Measurements from ENCODE around the gene BEGAIN. TPM values are rescaled to one million over a fixed set of nuclear protein-coding genes. Genes with fewer than 3 reads are reported as not detected.

The BEGAIN gene
- total and polyA plus RNA-seq, 10 donors, result 1.8 to 10.0 (median 5.6) TPM

- WGBS, 5 donors, result 91 to 96% (median 94%) methylated on average over 25 of the region's 25 CpGs
- Histone ChIP-seq H3K9me3 (no peaks in the 10 kb centered on the region), H3K27ac (no peak overlapping the region), H3K27me3 (replicated peaks in 1 of 7) (peaks cover 0 to 14% (median 0%) of the 10 kb centered on the region in 7 donors), H3K4me1 (peaks cover 5 to 29% (median 25%) of the 10 kb centered on the region in 6 donors), H3K4me3 (no peak overlapping the region), H3K36me3 (no peaks in the 10 kb centered on the region)
- TF ChIP-seq POLR2A (IDR thresholded peaks at IDR 0.05), result no peak
- no peak for TF ChIP-seq POLR2AphosphoS5 (IDR thresholded peaks at IDR 0.05)
- intact Hi-C loops (cut with DNase I; ENCODE audit: low total_unique reads), result no loop called here
- peak; percentile 63 for DNase-seq
Measured at GRCh38 chr14:100615736-100616695, 28.8 kb upstream of the BEGAIN start.

- intact Hi-C loops (cut with DNase I; ENCODE audit: low total_unique reads), result no loop called here
- Histone ChIP-seq H3K4me3 (no peak overlapping the region), H3K4me1 (peaks cover 5 to 29% (median 25%) of the 10 kb centered on the region in 6 donors), H3K36me3 (no peaks in the 10 kb centered on the region), H3K9me3 (no peaks in the 10 kb centered on the region), H3K27me3 (replicated peaks in 1 of 7) (peaks cover 0 to 15% (median 0%) of the 10 kb centered on the region in 7 donors), H3K27ac (no peak overlapping the region)
- TF ChIP-seq POLR2AphosphoS5 (IDR thresholded peaks at IDR 0.05), result no peak
- TF ChIP-seq CTCF (IDR thresholded peaks at IDR 0.05 in 8 of 11, conservative IDR thresholded peaks at IDR 0.05 in 3 of 11), result no peak
- no peak for TF ChIP-seq POLR2A (IDR thresholded peaks at IDR 0.05)
- DNase-seq, result no peak
Measured at GRCh38 chr14:100614803-100615202, 27.6 kb upstream of the BEGAIN start.

GRCh38 chr14:100612986-100613385 lies 25.8 kb upstream of the BEGAIN start:
- Histone ChIP-seq H3K4me3 (no peak overlapping the region), H3K27ac (no peak overlapping the region), H3K9me3 (no peaks in the 10 kb centered on the region), H3K36me3 (no peaks in the 10 kb centered on the region), H3K27me3 (replicated peaks in 1 of 7) (peaks cover 0 to 15% (median 0%) of the 10 kb centered on the region in 7 donors), H3K4me1 (peaks cover 0 to 15% (median 12%) of the 10 kb centered on the region in 6 donors)
- intact Hi-C loops (cut with DNase I; ENCODE audit: low total_unique reads), result no loop called here
- WGBS, 5 donors, result 63 to 83% (median 73%) methylated on average over 6 to 9 of the region's 9 CpGs
- DNase-seq, result peak; percentile 66
- TF ChIP-seq POLR2A (IDR thresholded peaks at IDR 0.05) (no peak), POLR2AphosphoS5 (IDR thresholded peaks at IDR 0.05) (no peak), CTCF (IDR thresholded peaks at IDR 0.05 in 8 of 11, conservative IDR thresholded peaks at IDR 0.05 in 3 of 11) (no peak)

GRCh38 chr14:100611811-100612480 lies 24.7 kb upstream of the BEGAIN start:
- no peak for DNase-seq

More at GRCh38 chr14:100611811-100612480, 24.7 kb upstream of the BEGAIN start:
- intact Hi-C loops (cut with DNase I; ENCODE audit: low total_unique reads), result loop anchor here (2.0 kb wide), 1 partner anchor 35 kb away; no protein-coding TSS in a partner anchor
- Histone ChIP-seq H3K27ac (no peak overlapping the region), H3K4me3 (no peak overlapping the region), H3K9me3 (no peaks in the 10 kb centered on the region), H3K27me3 (replicated peaks in 1 of 7) (peaks cover 0 to 23% (median 0%) of the 10 kb centered on the region in 7 donors), H3K36me3 (no peaks in the 10 kb centered on the region), H3K4me1 (peaks cover 0 to 4% (median 2%) of the 10 kb centered on the region in 6 donors)
- TF ChIP-seq POLR2A (IDR thresholded peaks at IDR 0.05) (no peak), CTCF (IDR thresholded peaks at IDR 0.05 in 8 of 11, conservative IDR thresholded peaks at IDR 0.05 in 3 of 11) (no peak), POLR2AphosphoS5 (IDR thresholded peaks at IDR 0.05) (no peak)
- WGBS, 5 donors, result 83 to 93% (median 89%) methylated on average over 9 to 10 of the region's 10 CpGs

Data from spleen (tissue), 11 donors.